GM19023 (cell line): Measurements from ENCODE around the gene LOXL3.
"Not testable (repeated sequence)": the region's sequence is repeated elsewhere in the genome, so short reads cannot be mapped to it uniquely, and the experiment has no call there.

Experiments
- ATAC-seq: cut with Tn5 transposase; IDR thresholded peaks from one replicate; pipeline ENCODE4 v1.9.1; 2021; ENCODE audit warnings: mild to moderate bottlenecking, moderate library complexity; ENCODE audit not compliant: unreplicated experiment

LOXL3 gene

GRCh38 chr2:74575320-74575719 lies 21.6 kb upstream of the LOXL3 start:
- ATAC-seq: no peak

GRCh38 chr2:74573747-74574562 lies 20.2 kb upstream of the LOXL3 start:
- no peak for ATAC-seq

- ATAC-seq: no peak
These were observed 18.6 kb upstream of the LOXL3 start for GRCh38 chr2:74572178-74572925.

GRCh38 chr2:74571058-74571457 lies 17.3 kb upstream of the LOXL3 start:
- ATAC-seq: peak; percentile 64

GRCh38 chr2:74569686-74570085 lies 15.9 kb upstream of the LOXL3 start:
- ATAC-seq: no peak

- no peak for ATAC-seq
These were observed 14.1 kb upstream of the LOXL3 start for GRCh38 chr2:74567881-74568280.

- no peak for ATAC-seq
These were observed 13.0 kb upstream of the LOXL3 start for GRCh38 chr2:74566754-74567085.

- ATAC-seq: no peak
These were observed 12.5 kb upstream of the LOXL3 start for GRCh38 chr2:74566076-74566753.

GRCh38 chr2:74564222-74564621 lies 10.5 kb upstream of the LOXL3 start:
- no peak for ATAC-seq

- ATAC-seq: no peak
These were observed 8.5 kb upstream of the LOXL3 start for GRCh38 chr2:74562126-74562775.

- not testable (repeated sequence) for ATAC-seq
These were observed 7.3 kb upstream of the LOXL3 start for GRCh38 chr2:74561022-74561421.

GRCh38 chr2:74560591-74560990 lies 6.8 kb upstream of the LOXL3 start:
- no peak for ATAC-seq

GRCh38 chr2:74559912-74560311 lies 6.2 kb upstream of the LOXL3 start:
- ATAC-seq: no peak

- no peak for ATAC-seq
These were observed 4.8 kb upstream of the LOXL3 start for GRCh38 chr2:74558284-74559230.

GRCh38 chr2:74556831-74557370 lies 3.2 kb upstream of the LOXL3 start:
- ATAC-seq: no peak

- ATAC-seq: no peak
These were observed 2.4 kb upstream of the LOXL3 start for GRCh38 chr2:74556159-74556558.

- no peak for ATAC-seq
These were observed 1.9 kb upstream of the LOXL3 start for GRCh38 chr2:74555610-74556103.

GRCh38 chr2:74554820-74555531 lies 1.2 kb upstream of the LOXL3 start:
- ATAC-seq: peak; percentile 55
